OCI-LY3 (cell line): ENCODE data around the gene CHST15.

Source experiments
- CTCF ChIP-seq: fragments of 200-600, 300-600 bp; sonication (generic); IDR thresholded peaks from 2 replicates; pipeline ENCODE4 v1.5.1; 2014; ENCODE audit warnings: antibody characterized with exemption, low read length, low read depth
- EZH2phosphoT487 ChIP-seq: fragments of 200-600 bp; shearing (Covaris generic); IDR thresholded peaks from 2 replicates; pipeline ENCODE4 v1.6.1; 2018; ENCODE audit warnings: antibody characterized with exemption, mixed run types, low read depth

DNA sequence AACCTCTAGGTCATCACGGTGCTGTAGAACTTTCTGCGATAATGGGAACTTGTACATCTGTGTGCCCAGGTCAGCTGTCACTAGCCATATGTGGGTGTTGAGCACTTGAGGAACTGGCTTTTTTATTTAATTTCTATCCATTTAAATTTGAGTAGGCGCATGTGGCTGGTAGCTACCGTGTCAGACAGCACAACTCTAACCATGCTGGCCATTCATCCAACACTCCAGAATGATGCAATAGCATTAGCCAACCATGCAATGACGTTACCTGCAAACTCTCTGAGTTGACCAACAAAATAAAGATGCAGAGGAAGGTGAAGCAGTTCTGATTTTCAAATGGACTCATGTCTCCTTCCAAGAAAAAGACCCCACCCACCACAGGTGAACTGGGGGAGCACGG, 24.4 kb upstream of the CHST15 start:
- TF ChIP-seq CTCF, result no peak
- TF ChIP-seq EZH2phosphoT487, result no peak
